Astrocyte (in vitro differentiated cells and primary cell): ENCODE data around the gene INSYN2B.

Experiments used
- EZH2 ChIP-seq: IDR thresholded peaks from 2 replicates; pipeline ENCODE4 v1.6.1; 2012; ENCODE audit warnings: mild to moderate bottlenecking, low read length, inconsistent platforms; ENCODE audit not compliant: insufficient read depth
- TF ChIP-seq, protein P1 (sequence below): IDR thresholded peaks from 2 replicates; pipeline ENCODE4 v1.5.1; 2011; ENCODE audit warnings: low read depth, mild to moderate bottlenecking, inconsistent platforms, low read length, moderate library complexity; ENCODE audit not compliant: insufficient read depth

DNA sequence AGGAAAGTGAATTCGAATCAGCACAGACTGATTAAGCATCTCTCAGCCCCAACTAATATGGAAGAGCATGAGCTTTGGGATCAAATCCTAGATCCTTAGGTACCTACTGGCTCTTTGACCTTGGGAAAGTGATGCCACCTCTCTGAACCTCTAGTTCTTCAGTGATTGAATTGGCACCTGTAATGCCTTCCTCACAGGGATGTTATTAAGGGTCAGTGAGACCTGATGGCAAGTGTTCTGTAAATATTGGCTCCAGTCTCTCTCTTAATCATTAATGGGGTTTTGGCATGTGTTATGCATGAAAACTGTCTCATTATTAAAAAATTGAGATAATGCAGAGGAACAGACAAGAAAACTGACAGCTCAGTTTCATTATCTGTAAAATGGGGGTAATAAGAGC lies 115.8 kb downstream of the INSYN2B start:
- TF ChIP-seq, protein P1, sequence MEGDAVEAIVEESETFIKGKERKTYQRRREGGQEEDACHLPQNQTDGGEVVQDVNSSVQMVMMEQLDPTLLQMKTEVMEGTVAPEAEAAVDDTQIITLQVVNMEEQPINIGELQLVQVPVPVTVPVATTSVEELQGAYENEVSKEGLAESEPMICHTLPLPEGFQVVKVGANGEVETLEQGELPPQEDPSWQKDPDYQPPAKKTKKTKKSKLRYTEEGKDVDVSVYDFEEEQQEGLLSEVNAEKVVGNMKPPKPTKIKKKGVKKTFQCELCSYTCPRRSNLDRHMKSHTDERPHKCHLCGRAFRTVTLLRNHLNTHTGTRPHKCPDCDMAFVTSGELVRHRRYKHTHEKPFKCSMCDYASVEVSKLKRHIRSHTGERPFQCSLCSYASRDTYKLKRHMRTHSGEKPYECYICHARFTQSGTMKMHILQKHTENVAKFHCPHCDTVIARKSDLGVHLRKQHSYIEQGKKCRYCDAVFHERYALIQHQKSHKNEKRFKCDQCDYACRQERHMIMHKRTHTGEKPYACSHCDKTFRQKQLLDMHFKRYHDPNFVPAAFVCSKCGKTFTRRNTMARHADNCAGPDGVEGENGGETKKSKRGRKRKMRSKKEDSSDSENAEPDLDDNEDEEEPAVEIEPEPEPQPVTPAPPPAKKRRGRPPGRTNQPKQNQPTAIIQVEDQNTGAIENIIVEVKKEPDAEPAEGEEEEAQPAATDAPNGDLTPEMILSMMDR: no peak
- no peak for TF ChIP-seq EZH2
